ENCODE results near the gene CTRB2.
"Not testable (repeated sequence)": the region's sequence is repeated elsewhere in the genome, so short reads cannot be mapped to it uniquely, and the experiment has no call there.

The CTRB2 gene

DNA sequence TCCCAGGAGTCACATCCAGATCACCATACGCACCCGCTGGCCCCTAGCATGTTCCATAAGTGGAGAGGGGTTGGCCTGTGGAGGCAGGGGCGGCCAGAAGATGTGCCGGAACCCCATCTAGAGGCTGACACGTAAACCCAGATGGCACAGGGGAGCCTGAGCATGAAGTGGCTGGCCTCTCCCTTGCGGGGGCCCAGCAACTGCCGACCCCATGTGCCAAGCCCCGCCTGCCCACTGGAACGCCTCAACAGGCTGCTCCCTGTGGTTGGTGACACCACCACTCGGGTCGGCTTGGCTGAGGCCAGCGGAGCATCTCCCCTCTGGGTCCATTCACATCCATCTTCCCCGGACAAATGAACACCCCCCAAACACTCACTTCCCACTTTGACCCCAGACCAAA, 35.0 kb upstream of the CTRB2 start:
- no peak for DNase-seq

DNA sequence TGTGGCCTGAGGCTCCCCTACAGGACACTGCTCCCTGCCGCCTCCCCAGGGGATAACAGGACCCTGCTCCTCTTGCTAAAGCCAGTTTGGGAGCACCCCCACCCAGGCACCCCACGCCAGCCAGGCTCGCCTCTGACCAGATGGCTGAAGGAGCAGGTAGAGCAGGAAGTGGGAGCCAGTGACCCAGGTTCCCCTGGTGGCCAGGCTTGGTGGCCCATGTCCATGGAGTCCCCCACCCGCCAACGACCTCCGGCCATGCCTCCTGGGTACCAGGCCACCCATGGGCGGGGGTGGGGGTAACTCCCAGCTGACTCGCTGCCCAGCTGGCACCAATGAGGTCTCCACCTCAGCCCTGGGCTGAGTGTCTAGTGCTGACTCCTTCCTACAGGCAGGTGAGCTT, 34.5 kb upstream of the CTRB2 start:
- DNase-seq, result no peak

DNA sequence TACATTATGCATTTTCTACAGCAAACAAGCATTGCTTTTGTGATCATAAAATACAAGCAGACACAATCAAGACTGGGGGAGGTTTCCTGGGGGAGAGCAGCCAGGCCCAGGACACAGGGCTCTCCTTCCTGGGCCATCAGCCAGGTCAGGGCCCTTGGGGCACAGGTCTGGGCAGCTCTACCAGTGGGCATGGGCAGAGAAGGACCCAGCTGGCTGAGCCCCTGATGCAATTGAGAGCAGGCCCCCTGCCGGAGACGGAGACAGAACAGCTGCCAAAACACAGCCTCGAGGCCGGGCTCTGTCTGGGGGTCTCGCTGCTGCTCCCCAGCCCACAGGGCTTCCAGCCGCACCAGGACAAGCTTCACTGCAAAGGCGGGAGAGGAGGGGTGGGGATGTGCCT, 33.7 kb upstream of the CTRB2 start:
- not testable (repeated sequence) for DNase-seq

DNA sequence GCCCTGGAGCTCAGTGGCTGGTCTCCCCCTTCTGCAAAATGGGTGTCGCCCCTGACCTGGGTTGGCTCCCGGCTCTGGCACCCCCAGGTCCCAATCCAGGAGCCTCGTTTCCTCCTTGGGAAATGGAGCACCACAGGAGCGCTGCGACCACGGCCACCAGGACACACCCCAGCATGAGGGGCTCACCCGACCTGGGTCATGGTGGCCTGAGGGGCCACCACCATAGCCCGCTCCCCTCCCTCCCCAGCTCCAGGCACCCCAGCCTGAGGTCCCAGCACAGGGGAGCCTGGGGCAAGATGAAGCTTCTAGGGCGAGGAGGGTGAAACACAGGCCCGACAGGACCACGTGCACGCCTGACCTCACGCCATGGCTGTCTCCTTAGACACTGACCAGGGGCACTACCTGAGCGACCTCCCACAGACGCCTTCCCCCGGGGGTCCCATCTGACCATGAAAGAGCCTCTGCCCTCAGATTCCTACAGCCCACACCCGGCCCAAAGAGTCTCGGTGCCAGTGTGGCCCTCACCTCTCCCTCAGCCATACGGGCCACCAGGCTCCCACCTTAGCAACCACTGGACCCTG, 32.7 kb upstream of the CTRB2 start:
- DNase-seq, result no peak

DNA sequence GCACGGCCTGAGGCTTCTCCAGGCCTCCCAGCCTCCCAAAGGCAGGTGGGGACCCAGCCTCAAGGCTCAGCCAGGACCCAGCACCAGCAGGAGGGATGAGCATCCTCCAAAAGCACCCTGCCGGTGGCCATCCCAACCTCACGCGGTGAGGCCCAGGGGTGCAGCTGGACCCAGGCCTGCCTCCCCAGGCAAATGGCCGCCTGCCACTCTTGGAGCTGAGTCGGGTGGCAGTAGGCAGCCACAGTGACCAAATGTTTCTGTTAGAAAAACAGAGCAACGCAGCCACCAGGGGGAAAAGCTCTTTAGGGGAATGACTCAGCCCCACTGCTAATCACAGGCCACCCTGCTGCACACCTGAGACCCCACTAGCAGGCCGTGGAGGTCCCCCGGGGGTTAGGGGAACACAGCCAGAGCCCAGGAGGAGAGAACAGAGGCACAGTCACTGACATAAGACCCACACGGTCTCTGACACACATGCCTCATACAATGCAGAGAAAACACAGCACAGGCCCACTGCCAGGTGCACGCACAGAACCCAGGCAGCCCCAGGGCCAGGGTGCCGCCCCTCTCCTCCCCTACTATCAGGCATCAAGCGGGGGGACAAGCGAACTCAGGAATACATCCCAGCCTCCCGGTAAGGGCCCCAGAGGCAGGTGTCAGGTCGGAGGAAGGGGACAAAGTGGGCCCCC, 32.0 kb upstream of the CTRB2 start:
- DNase-seq, result no peak

DNA sequence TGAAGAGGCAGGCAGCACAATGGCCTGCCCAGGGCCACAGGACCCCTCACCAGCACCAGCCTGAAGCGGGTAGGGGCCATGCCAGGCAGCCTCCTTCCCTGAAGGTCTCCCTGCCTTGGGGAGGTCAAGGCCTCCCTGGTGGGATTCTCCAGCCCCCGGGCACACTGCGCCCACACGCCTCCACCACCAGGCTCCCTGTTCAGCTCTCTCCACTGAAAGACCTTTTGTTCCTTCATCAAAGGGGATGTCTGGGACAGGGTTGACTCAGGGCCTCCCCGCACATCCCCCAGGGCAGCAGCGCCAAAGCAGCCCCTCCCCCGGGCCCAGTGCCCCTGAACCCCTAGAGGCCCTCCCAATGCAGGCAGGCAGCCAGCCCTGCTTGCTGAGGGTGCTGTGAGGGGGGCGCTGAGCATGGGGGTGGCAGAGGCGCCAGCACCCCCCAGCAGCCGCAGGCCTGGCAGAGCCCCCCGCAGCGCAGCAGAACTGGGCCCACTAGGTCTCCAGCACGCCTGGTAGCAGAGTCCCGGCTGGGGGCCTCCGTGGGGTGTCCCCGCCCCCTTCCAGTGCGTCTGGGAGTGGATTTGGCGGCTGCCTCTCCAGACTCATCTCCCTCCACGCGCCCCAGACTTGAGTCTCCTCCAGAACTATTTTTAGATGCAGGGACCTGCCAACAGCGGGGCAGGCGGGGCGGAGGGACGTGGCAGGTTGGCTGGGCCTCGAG, 31.3 kb upstream of the CTRB2 start:
- no peak for DNase-seq

DNA sequence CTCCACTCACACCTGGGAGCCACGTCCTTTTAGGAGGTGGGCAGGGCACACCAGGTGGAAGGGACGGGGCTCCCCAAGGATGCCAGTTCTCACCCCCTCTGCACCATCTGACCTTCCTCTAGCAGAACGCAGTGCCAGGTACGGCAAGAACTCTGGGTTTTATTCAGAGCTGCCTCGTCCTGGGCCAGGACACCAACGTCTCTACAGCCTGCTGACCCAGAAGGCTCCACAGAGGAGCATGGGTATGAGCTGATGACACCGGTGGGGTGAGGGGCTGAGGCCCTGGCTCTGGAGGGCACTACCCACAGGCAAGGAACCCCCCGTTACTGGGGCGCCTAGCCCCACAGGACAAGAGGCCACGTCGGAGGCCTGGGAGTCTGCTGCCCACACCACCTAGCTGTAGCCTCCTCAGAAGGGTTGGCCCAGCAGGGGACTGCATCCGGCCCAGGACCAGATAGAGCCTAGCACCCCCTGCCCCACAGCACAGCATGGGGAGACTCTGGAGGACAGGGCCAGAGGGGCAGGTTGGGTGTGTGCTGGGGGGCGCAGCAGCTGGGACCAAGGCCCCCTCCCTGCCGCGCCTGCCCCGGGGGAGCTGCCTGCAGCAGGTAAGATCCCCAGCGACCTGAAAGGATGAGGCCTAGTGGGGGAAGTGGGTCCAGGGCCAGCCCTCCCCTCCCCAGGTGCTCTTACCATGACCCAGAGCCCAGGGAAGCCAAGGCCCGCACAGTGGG, 30.6 kb upstream of the CTRB2 start:
- DNase-seq, result no peak

DNA sequence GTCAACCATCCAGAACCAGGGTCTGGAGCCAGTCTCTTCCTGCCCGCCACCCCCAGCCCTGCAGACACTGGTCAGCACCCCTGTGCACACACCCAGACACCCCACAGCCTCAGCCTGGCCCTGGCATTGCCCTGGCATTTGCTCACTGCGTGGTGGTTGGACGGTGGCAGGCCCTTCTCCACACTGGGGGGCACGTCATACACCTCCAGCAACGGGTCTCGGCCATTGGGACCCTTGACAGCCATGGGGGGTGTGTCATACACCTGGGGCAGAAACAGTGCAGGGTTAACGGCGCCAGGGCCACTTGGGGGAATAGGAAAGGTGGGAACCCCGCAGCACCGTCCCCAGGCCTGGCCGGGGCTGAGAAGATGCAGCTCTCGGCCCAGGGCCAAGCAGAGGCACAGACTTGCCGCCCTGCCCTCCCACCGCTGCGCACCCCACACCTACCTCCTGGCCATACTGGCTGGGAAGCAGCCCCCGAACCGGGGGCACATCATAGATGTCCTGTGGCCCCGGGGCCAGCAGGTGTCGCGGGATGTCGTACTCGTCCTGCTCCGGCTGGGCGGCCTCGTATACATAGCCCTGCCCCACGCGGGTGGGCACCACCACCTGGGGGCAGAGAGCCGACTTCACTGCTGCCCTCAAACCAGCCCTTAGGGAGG, 29.9 kb upstream of the CTRB2 start:
- no peak for DNase-seq

DNA sequence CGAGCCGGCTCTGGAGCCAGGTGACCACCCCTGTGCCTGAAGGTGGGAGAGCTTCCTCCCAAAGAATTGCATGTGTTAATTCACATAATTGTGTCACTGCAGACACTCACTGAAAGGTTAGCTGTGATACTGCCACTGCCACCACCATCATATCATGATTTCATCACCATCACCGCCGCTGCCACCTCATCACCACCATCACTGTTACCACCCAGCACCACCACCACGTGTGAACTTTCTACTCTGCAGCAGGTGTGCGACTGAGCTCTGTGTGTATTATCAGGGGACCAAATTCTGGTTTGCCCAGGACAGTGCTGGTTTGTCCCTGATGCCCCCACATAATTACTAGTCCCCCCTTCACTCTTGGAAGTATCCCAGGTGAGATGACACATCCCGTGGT, 29.3 kb upstream of the CTRB2 start:
- DNase-seq, result peak in 1 of 2 donors; percentile 24

DNA sequence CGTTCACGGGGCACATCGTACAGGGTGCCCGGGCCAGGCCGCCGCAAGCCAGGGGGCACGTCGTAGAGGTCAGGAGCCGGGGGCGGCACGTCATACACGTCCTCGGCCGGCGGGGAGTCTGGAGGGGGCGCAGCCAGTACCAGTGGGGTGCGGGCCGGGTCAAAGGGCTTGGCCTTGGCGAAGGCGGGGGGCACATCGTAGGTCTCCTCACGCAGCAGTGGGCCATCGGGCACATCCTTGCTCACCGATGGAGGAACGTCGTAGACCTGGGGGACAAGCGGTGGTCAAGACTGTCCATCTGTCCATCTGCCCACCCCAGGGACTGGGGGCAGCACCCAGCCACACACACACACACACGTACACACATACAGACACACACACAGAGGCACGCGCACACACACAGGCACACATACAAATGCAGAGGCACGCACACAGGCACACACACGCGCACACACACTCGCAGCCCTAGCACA, 28.8 kb upstream of the CTRB2 start:
- no peak for DNase-seq

DNA sequence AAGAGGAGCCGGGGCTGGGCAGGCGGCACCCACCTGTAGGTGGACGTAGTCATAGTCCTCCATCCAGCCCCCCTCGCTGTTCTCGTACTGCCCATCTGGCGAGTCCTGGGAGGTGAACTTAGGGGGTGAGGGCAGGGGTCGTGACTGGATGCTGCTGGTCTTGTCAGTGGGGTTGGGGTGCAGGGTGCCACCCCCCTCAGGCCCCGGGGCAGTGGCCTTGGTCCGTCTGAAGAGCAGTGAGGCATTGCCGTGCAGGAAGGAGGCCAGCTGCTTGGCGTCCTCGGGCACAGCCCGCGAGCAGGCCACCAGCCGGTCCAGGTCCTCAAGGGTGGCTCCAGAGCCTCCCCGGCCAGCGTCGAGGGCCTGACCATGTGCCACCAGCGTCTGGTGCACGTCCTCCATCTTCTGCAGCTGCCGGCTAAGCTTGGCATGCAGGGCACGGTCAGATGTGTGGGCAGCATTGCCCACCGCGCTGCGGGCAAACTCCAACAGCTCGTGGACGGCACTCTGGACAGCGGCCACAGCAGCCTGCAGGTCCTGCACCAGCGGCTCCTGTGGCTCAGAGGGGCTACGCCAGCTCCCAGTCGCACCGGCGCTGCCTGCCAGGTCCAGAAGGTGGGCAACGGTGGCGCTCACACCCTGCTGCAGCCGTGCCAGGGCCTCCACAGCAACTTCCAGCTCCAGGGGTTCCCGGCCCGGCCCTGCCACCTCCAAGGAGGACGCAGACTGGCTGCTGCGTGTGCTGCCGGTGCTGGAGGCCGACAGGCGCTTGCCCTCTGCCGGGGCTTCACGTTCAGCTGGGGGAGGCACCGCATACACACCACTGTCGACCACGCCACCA, 28.1 kb upstream of the CTRB2 start:
- DNase-seq, result no peak

DNA sequence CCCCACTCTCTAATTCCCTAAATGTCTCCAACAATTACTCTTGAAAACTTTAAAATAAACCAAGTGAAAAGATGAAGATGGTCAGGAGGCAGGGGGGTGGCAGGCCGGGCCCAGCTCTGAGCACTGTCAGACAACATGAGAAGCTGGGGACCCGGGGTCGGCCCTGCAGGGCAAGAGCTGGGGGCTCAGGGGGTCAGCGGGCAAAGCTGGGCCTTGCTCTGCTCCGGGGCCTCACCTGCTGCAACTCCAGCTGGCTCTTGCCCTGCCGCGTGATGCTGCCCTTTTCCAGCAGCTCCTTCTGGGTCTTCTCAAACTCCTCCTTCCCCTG, 26.6 kb upstream of the CTRB2 start:
- no peak for DNase-seq

DNA sequence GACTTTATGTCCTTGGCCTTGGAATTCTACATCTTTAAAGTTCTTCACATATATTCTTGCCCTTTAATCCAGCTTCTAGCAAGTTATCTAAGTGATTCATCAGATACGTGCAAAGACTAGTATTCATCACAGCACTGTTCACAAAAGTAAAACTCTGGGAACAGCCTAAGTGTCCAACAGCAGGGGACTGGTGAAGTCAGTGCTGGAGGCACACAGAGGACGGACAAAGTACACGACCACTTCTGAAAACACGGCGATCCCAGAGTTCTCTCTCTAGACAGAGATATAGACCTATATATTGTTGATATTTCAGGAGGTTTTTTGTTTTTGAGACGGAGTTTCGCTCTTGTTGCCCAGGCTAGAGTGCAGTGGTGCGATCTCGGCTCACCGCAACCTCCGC, 24.6 kb upstream of the CTRB2 start:
- no peak for DNase-seq

DNA sequence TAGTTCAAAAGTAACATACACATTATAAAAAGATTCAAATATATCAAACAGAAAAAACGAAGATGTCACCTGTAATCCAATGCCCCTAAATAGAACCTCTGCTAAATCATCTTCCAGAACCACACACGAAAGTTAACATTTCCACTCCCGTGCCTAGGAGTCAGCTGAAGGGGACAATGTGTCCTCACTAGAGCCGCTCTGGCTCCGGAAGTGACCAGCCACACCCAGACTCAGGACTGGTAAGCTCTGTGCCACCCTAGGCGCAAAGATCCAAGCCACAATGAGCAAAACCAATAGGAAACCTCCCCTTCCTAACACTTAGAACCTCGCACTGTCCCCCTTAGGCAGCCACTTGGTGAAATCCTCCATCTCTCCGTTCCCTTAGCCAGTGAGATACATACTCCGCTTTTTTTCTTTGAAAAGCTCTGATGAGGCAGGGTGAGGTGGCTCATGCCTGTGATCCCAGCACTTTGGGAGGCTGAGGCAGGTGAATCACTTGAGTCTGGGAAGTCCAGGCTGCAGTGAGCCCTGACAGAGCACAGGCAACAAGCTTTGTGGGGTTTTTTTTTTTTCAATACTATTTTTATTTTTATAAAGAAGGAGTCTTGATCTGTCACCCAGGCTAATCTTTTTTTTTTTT, 23.6 kb upstream of the CTRB2 start:
- no peak for DNase-seq

DNA sequence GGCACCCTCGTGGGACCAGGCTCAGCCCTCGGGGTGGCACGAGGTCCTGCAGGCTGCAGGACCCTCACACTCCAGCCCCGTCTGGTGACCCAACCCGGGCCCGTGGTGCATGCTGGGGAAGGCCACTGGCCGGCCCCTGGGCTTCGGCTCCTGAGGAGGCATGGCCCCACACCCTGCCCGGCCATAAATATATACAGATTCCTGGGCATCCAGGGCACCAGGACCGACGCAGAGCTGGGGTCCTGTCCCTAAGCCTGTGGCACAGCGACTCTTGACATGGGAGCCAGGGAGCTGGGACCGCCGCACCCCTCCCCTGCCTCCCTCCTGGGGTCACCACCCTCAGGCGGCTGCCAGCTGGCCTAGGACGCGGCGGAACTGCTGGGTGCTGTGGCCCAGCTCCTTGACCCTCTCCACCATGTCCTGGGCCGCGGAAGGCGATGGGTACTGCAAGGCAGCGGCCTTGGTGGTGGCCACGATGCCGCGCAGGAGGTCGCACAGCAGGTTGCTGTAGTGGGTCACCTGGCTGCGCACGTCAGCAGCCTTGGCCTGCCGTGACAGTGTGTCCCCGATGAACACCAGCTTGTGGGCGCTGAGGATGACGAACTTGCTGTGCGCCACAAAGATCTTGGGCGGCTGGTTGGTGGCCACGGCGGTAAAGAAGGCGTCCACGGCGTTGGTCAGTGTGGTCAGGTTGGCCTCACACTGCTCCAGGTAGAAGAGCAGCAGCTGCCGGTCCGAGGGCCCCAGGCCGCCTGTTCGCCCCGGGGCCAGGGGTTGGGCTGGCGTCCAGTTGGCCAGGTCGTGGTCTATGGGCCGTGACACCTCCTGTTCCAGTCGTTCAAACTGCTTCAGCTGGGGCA, 22.4 kb upstream of the CTRB2 start:
- no peak for DNase-seq

DNA sequence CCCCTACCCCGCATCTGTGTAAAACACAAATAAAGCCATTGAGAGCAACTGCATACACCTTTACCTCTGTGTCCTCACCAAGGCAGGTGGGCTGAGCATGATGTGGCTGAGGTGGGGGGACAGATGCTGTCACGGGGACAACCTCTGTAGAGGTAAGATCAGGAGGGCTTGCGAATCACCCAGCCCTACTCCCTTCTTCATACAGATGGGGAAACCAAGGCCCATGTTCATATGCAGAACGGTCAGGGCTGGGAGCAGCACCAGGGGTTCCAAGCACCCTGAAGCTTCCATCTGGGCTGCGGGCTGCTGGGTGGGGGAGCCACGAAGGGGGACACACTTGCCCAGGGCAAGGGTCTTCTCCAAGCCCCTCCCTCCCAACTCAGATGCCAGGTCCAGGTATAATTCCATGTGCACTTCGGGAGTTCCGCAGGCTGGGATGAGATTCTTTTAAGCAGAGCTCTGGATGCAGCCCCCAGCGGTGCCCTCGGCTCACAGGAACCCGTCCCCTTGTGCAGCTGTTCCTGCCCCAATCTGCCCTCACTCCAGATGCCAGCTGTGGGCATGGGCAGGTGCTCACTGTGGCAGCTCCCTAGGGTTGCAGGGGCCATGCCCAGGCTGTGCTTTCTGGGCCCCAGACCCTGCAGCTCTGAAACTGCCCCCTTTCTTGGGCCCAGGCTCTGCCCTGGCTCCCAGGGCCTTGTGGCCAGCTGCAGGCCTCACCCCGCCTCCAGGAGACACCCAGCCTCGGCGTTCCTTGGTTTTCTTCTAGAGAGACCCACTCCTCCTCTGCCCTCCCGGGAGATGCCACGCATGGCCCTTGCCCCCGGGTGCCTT, 21.4 kb upstream of the CTRB2 start:
- no peak for DNase-seq

DNA sequence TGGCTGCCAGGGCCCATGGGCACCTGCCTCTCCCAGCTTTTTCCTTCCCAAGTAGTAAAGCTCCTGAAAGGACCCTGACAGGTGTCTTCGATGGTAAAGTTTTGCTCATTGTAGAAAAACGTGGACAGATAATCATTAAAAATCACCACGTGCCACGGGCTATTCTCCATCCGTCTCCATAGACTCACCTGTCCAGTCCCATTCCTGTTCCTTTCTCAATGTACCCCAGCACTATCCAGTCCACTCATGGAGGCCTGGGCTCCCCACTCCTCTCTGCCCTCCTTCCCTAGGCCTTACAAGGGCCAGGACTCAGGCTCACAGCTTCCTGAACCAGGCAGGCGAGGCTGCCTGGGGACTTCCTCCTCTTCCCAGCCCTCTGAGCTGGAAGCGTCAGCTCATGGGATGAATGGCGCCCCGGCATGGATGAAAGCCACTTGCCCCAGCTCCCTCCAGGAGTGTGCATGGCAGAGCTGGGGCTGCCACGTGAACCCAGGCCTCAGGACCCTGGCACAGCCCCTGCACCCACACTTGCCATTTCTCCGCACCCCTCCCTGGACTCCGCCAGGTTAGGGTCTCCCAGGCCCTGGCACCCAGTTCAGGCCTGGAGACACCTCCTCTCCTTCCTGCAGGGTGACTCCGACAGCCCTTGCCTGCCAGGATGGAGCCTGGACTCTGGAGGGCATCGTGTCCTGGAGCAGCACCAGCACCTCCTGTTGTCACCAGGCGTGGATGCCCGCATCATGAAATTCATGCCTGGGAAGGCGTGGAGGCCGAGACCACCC, 20.6 kb upstream of the CTRB2 start:
- DNase-seq, result no peak

DNA sequence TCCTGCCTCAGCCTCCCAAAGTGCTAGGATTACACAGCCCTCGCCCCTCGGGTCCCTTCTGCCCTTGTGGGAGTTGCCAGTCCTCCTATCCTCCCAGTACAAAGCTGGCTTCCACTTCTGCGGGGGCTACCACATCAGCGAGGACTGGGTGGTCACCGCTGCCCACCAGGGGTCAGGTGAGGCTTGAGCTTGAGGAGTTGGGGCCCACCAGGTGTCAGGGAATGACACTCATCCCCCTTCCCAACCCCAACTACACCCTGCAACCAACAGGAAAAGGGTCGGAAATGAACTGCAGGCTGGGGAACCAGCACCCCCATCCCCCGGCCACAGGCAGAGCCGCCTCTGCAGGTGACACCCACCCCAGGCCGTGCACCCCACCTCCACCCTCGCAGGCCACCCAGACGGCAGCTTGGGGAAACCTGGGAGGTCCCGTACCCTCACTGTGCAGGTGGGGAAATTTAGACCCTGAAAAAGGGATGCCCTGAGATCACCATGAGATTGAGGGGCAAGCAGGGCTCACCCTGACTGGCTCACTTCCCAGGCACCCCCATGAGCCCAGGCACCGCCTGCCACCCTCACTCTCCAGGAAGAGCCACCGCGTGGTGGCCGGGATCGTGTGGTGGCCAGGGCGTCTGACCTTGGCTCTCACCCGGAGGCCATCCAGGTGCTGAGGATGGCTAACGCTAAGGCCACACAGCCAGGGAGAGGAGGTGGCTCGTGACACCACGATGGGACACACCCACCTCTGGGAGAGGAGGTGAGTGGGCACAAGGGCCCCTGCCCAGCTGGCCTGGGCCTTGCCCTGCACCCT, 19.8 kb upstream of the CTRB2 start:
- no peak for DNase-seq
